Natural killer cell (primary cell): ENCODE data around the gene HYAL3. TPM values are rescaled to one million over a fixed set of nuclear protein-coding genes. Genes with fewer than 3 reads are reported as not detected.

Experiments used
- ATAC-seq, 3 donors: fragments of 150-1000 bp in 2 of 3; fragments of 200-7000 bp in 1 of 3; cut with Tn5 transposase; 1 replicate in 1 of 3; 2 replicates in 2 of 3; pipeline ENCODE4 v1.10.0; 2021; ENCODE audit warnings: mild to moderate bottlenecking in 2 of 3, moderate library complexity in 2 of 3
- DNase-seq, 2 donors: peaks; one replicate each; pipeline versions ENCODE4 v3.0.0 to v3.0.0-alpha.2; 2013 to 2021; ENCODE audit warnings: mixed read lengths in 1 of 2
- H3K27ac ChIP-seq: one replicate; pipeline ENCODE4 v1.5.1; 2013; ENCODE audit warnings: mild to moderate bottlenecking, low read length
- H3K27me3 ChIP-seq: one replicate; pipeline ENCODE4 v1.6.1; 2013; ENCODE audit warnings: low read length; ENCODE audit not compliant: control insufficient read depth, insufficient read depth
- H3K36me3 ChIP-seq: one replicate; pipeline ENCODE4 v1.6.1; 2013; ENCODE audit warnings: low read length; ENCODE audit not compliant: control insufficient read depth, insufficient read depth
- H3K4me1 ChIP-seq: one replicate; pipeline ENCODE4 v1.6.1; 2013; ENCODE audit warnings: low read length; ENCODE audit not compliant: control insufficient read depth, insufficient read depth
- H3K4me3 ChIP-seq: one replicate; pipeline ENCODE4 v1.5.1; 2013; ENCODE audit warnings: low read length
- H3K9me3 ChIP-seq: one replicate; pipeline ENCODE4 v1.6.1; 2013; ENCODE audit warnings: low read length; ENCODE audit not compliant: control insufficient read depth, insufficient read depth
- H3K27ac Mint-ChIP-seq, 2 donors: one replicate each; pipeline ENCODE4 v1.8.0; 2022; ENCODE audit warnings: mild to moderate bottlenecking in 2 of 2, mixed read lengths in 2 of 2, moderate library complexity in 1 of 2
- H3K27me3 Mint-ChIP-seq, 2 donors: one replicate each; pipeline ENCODE4 v1.8.0; 2022; ENCODE audit warnings: low read depth in 2 of 2, mixed read lengths in 2 of 2
- H3K36me3 Mint-ChIP-seq: one replicate; pipeline ENCODE4 v1.8.0; 2022; ENCODE audit warnings: mixed read lengths
- H3K4me1 Mint-ChIP-seq, 2 donors: one replicate each; pipeline ENCODE4 v1.8.0; 2022; ENCODE audit warnings: mixed read lengths in 2 of 2
- H3K4me3 Mint-ChIP-seq: one replicate; pipeline ENCODE4 v1.8.0; 2022; ENCODE audit warnings: mild to moderate bottlenecking, moderate library complexity, mixed read lengths
- H3K9me3 Mint-ChIP-seq, 2 donors: one replicate each; pipeline ENCODE4 v1.8.0; 2022; ENCODE audit warnings: mixed read lengths in 2 of 2
- WGBS: methylation state at CpG from one replicate; pipeline ENCODE4 v1.1.7; 2013; ENCODE audit warnings: missing lambda C conversion rate; ENCODE audit not compliant: insufficient coverage; 5-methylcytosine and 5-hydroxymethylcytosine counted together
- intact Hi-C: fragments of 100-400 bp; cut with micrococcal nuclease; formaldehyde crosslinking; loops from one replicate; pipeline ENCODE4 v1.14.2; 2022
- total RNA-seq, 4 donors: library from RNA; stranded (reverse); fragments of 120-200 nt in 1 of 4; gene quantifications; one replicate each; pipeline versions ENCODE4 v1.2.3 to v1.2.4, GENCODE V29; 2013 to 2022
- TF ChIP-seq, protein P1 (sequence below): fragments of 200-600 bp; IDR thresholded peaks from one replicate; pipeline ENCODE4 v1.8.0; 2022; ENCODE audit warnings: antibody characterized with exemption

HYAL3 gene
- total RNA-seq, 3 donors from 2014 or later (not counting 1 experiment from before 2014, with no cell fraction given): 0.93 to 2.0 (median 1.2) TPM

DNA sequence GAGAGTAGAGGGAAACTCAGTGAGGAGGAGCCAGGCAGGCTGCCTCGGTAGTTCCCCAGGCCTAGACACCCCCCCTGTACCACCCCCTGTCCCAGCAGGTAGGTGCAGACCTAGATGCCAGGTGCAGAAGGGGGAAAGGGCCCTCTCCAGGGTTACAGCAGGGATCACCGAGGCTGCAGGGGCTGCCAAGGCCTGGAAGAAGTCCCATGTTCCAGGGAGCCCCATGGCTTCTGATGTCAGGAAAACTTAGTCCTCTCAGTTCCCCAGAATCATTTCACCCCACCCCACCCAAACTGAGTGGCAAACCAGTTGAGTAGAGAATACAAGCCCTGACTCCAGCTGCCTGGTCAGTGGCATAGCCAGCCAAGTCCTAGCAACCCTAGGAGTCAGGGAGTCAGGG lies 37.7 kb downstream of the HYAL3 start:
- no peaks in the 10 kb centered on the region for H3K36me3 Mint-ChIP-seq
- Histone ChIP-seq H3K36me3 (peaks cover 26% of the 10 kb centered on the region), H3K4me3 (no peak overlapping the region), H3K4me1 (peaks cover 19% of the 10 kb centered on the region), H3K9me3 (no peaks in the 10 kb centered on the region), H3K27ac (no peak overlapping the region), H3K27me3 (no peaks in the 10 kb centered on the region)
- H3K27me3 Mint-ChIP-seq: peaks cover 0 to 3% of the 10 kb centered on the region in 2 donors
- peak overlapping the region in 1 of 2 donors; percentile 84 for H3K27ac Mint-ChIP-seq
- no peaks in the 10 kb centered on the region for H3K9me3 Mint-ChIP-seq
- WGBS: 92% methylated on average over 1 of the region's 2 CpGs
- no peak overlapping the region for H3K4me3 Mint-ChIP-seq
- H3K4me1 Mint-ChIP-seq: peaks cover 5 to 15% of the 10 kb centered on the region in 2 donors
- intact Hi-C loops: no loop called here
- TF ChIP-seq, protein P1, sequence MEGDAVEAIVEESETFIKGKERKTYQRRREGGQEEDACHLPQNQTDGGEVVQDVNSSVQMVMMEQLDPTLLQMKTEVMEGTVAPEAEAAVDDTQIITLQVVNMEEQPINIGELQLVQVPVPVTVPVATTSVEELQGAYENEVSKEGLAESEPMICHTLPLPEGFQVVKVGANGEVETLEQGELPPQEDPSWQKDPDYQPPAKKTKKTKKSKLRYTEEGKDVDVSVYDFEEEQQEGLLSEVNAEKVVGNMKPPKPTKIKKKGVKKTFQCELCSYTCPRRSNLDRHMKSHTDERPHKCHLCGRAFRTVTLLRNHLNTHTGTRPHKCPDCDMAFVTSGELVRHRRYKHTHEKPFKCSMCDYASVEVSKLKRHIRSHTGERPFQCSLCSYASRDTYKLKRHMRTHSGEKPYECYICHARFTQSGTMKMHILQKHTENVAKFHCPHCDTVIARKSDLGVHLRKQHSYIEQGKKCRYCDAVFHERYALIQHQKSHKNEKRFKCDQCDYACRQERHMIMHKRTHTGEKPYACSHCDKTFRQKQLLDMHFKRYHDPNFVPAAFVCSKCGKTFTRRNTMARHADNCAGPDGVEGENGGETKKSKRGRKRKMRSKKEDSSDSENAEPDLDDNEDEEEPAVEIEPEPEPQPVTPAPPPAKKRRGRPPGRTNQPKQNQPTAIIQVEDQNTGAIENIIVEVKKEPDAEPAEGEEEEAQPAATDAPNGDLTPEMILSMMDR: no peak
- no peak for DNase-seq
- ATAC-seq: no peak

DNA sequence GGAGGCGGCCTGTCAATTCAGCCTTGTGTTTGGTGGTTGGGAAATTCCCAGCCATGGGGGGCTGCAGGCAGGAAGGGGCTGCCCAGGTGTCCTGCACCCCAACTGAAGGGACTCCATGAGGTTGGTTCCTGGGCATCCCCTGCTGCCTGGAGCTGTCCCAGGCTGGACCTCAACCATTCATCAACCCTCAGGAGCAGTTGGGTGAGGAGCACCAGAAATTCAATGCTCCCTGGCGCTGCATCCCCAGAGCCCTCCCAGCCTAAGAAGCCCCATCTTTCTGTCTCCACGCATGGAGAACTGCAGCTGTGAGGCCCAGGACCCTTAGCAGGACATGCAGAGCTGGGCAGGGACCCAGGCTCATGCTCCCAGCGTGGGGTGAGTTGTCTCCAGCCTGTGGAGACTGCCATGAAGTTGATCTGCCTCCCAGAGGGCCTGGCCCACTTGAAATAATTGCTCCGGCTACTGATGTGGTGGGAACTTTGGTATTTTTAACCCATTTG lies 38.2 kb downstream of the HYAL3 start:
- intact Hi-C loops: loop anchor here (1.0 kb wide), 3 partner anchors 15 to 34 kb away; partner anchors contain the start of gene IFRD2
- TF ChIP-seq, protein P1: no peak
- Mint-ChIP-seq H3K4me1 (peaks cover 5 to 16% of the 10 kb centered on the region in 2 donors), H3K27ac (peak overlapping the region in 1 of 2 donors; percentile 84), H3K36me3 (no peaks in the 10 kb centered on the region), H3K4me3 (no peak overlapping the region), H3K27me3 (peaks cover 0 to 3% of the 10 kb centered on the region in 2 donors), H3K9me3 (no peaks in the 10 kb centered on the region)
- DNase-seq (no peak), ATAC-seq (no peak)
- H3K27me3 ChIP-seq: no peaks in the 10 kb centered on the region
- 92% methylated on average over 5 of the region's 5 CpGs for WGBS
- no peak overlapping the region for H3K4me3 ChIP-seq
- H3K9me3 ChIP-seq: no peaks in the 10 kb centered on the region
- H3K36me3 ChIP-seq: peaks cover 31% of the 10 kb centered on the region
- no peak overlapping the region for H3K27ac ChIP-seq
- peaks cover 19% of the 10 kb centered on the region for H3K4me1 ChIP-seq

GRCh38 chr3:50260027-50260941 lies 38.9 kb downstream of the HYAL3 start:
- peak overlapping the region; percentile 77 for H3K4me3 Mint-ChIP-seq
- H3K27me3 Mint-ChIP-seq: no peaks in the 10 kb centered on the region
- H3K4me1 ChIP-seq: peaks cover 20% of the 10 kb centered on the region
- WGBS: 3% methylated on average over 70 of the region's 70 CpGs
- peaks cover 35% of the 10 kb centered on the region for H3K36me3 ChIP-seq
- DNase-seq (peak; percentile 92), ATAC-seq (peak; percentile 95 to 98 (median 95))
- peaks cover 5 to 16% of the 10 kb centered on the region in 2 donors for H3K4me1 Mint-ChIP-seq
- H3K4me3 ChIP-seq: peak overlapping the region; percentile 44
- H3K36me3 Mint-ChIP-seq: no peaks in the 10 kb centered on the region
- no peaks in the 10 kb centered on the region for H3K9me3 Mint-ChIP-seq
- intact Hi-C loops: loop anchor here (1.0 kb wide), 3 partner anchors 14 to 33 kb away; partner anchors contain the start of gene IFRD2
- H3K27me3 ChIP-seq: no peaks in the 10 kb centered on the region
- TF ChIP-seq, protein P1: peak; percentile 92
- no peaks in the 10 kb centered on the region for H3K9me3 ChIP-seq
- peak overlapping the region; percentile 77 for H3K27ac ChIP-seq
- H3K27ac Mint-ChIP-seq: peak overlapping the region; percentile 71 to 84
